SK-N-MC (cell line): ENCODE measurements around the gene GH1.
"Not testable (repeated sequence)": the region's sequence is repeated elsewhere in the genome, so short reads cannot be mapped to it uniquely, and the experiment has no call there.

ENCODE experiments used
- EZH2 ChIP-seq: fragments of 200-600 bp; sonication (generic); IDR thresholded peaks from one replicate; pipeline ENCODE4 v1.6.1; 2017; ENCODE audit warnings: antibody characterized with exemption
- POLR2AphosphoS5 ChIP-seq: IDR thresholded peaks from 2 replicates; pipeline ENCODE4 v1.6.1; 2012; ENCODE audit warnings: mild to moderate bottlenecking, low read depth, low read length, borderline replicate concordance

DNA sequence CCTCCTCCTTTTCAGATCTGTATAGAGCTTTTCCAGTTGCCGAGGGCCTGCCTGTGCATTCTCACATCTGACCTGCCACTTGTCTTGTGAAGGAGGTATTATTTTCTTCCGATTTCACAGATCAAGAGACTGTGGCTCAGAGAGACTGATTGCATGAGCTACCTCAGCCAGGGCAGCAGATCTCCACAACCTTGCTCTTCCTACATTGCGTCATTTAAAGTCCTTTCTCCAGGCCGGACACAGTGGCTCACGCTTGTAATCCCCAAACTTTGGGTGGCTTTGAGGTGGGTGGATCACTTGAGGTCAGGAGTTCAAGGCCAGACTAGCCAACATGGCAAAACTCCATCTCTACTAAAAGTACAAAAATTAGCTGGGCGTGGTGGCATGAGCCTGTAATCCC, 1.4 kb upstream of the GH1 start:
- not testable (repeated sequence) for TF ChIP-seq EZH2, POLR2AphosphoS5
